KMS-11 (cell line): Measurements from ENCODE around the gene CCSAP.

ENCODE experiments used
- H2AFZ ChIP-seq: fragments of 200-600 bp; sonication (generic); 2 replicates; pipeline ENCODE4 v1.6.1; 2016; ENCODE audit warnings: antibody characterized with exemption, mixed run types, low read depth
- H3K27ac ChIP-seq: fragments of 200-600 bp; sonication (generic); 2 replicates; pipeline ENCODE4 v1.6.1; 2016; ENCODE audit warnings: mild to moderate bottlenecking, mixed run types
- H3K27me3 ChIP-seq: fragments of 200-600 bp; sonication (generic); 2 replicates; pipeline ENCODE4 v1.6.1; 2017; ENCODE audit warnings: mild to moderate bottlenecking, low read depth, mixed run types, moderate library complexity; ENCODE audit not compliant: insufficient read depth
- H3K36me3 ChIP-seq: fragments of 200-600 bp; sonication (generic); 2 replicates; pipeline ENCODE4 v1.6.1; 2017; ENCODE audit warnings: mild to moderate bottlenecking, mixed run types; ENCODE audit not compliant: insufficient read depth
- H3K4me1 ChIP-seq: fragments of 200-600 bp; sonication (generic); 2 replicates; pipeline ENCODE4 v1.6.1; 2016; ENCODE audit warnings: mild to moderate bottlenecking, low read depth, mixed run types; ENCODE audit not compliant: poor library complexity, severe bottlenecking
- H3K4me2 ChIP-seq: fragments of 200-600 bp; sonication (generic); 2 replicates; pipeline ENCODE4 v1.7.0; 2016; ENCODE audit warnings: mild to moderate bottlenecking, mixed run types
- H3K4me3 ChIP-seq: fragments of 200-600 bp; sonication (generic); IDR thresholded peaks from 2 replicates; pipeline ENCODE4 v1.6.1; 2017; ENCODE audit warnings: low read depth, low read length, mixed read lengths; ENCODE audit not compliant: insufficient read depth
- H3K79me2 ChIP-seq: fragments of 200-600 bp; sonication (generic); 2 replicates; pipeline ENCODE4 v1.6.1; 2016; ENCODE audit warnings: low read depth, mixed run types; ENCODE audit not compliant: insufficient read depth
- H3K9ac ChIP-seq: fragments of 200-600 bp; sonication (generic); 2 replicates; pipeline ENCODE4 v1.6.1; 2016; ENCODE audit warnings: mild to moderate bottlenecking, mixed run types
- H4K20me1 ChIP-seq: fragments of 200-600 bp; sonication (generic); 2 replicates; pipeline ENCODE4 v1.6.1; 2016; ENCODE audit warnings: mild to moderate bottlenecking, mixed run types; ENCODE audit not compliant: insufficient read depth
- CTCF ChIP-seq: fragments of 200-600 bp; sonication (generic); conservative IDR thresholded peaks from 2 replicates; pipeline ENCODE4 v1.6.1; 2017; ENCODE audit warnings: low read depth, mild to moderate bottlenecking, antibody characterized with exemption, low read length, moderate library complexity, mixed read lengths

The CCSAP gene

DNA sequence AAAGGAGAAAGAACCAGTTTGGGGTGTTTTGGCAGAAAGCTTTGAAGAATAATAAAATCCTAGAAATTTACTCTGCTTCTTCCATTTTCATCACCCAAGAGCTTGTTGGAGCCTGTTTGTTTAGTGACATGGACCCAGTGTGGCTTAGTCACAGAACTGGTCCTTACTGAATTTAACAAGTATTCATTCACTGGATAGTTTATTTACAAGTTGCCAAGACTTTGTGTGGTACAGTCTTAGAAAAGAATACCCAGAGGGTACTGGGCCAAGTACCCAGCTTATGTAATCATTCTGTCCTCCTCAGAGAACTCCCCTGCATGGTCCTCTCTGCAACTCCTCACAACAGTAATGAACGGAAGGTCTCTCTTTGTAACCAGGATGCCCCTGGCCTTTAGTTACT, 55.6 kb downstream of the CCSAP start:
- Histone ChIP-seq H3K4me2 (no peak overlapping the region), H3K36me3 (no peaks in the 10 kb centered on the region), H3K4me3 (no peak overlapping the region), H3K27me3 (no peaks in the 10 kb centered on the region), H3K4me1 (peaks cover 10% of the 10 kb centered on the region), H3K9ac (no peak overlapping the region), H2AFZ (no peak overlapping the region), H3K79me2 (peaks cover 26% of the 10 kb centered on the region), H4K20me1 (no peaks in the 10 kb centered on the region; the same call in 1 of the 2 replicates), H3K27ac (no peak overlapping the region)
- TF ChIP-seq CTCF, result no peak

DNA sequence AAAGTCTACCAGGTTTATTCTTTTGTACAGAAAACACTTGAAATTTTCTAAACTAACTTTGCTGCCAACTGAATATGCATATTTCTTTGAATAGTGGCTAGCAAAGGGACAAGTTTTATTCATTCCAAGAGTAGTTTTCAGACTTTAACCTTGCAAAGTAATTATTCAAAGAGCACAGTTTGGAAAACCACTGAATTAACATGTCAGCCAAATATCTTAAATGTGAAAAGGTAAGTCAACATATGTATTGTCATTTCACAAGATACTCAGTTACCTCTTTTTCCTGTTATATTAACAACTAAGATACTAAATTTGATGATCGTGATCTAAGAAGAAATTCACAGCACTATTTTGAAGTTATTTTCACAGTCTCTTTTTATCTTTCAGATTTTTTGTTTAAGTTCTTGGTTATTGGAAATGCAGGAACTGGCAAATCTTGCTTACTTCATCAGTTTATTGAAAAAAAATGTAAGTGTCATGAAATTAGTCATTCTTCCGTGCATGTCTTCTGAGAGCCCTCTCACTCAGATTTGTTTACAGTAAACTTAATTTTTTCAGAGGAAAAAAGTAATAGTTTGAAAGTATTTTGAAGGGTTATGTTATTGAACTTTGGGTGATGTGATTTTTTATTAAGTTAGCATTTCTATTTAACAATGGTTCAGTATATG, 56.6 kb downstream of the CCSAP start:
- Histone ChIP-seq H4K20me1 (no peaks in the 10 kb centered on the region; the same call in 1 of the 2 replicates), H3K4me1 (peaks cover 10% of the 10 kb centered on the region), H3K9ac (no peak overlapping the region), H3K27me3 (no peaks in the 10 kb centered on the region), H2AFZ (no peak overlapping the region), H3K4me2 (no peak overlapping the region), H3K79me2 (peaks cover 31% of the 10 kb centered on the region), H3K36me3 (no peaks in the 10 kb centered on the region), H3K27ac (no peak overlapping the region), H3K4me3 (no peak overlapping the region)
- TF ChIP-seq CTCF, result no peak

- no peak overlapping the region for H3K27ac ChIP-seq
- no peak overlapping the region for H3K4me3 ChIP-seq
- H3K27me3 ChIP-seq, result no peaks in the 10 kb centered on the region
- H3K4me1 ChIP-seq, result peaks cover 10% of the 10 kb centered on the region
- TF ChIP-seq CTCF, result no peak
- H3K36me3 ChIP-seq, result no peaks in the 10 kb centered on the region
- peaks cover 36% of the 10 kb centered on the region for H3K79me2 ChIP-seq
- H3K4me2 ChIP-seq, result no peak overlapping the region
- no peaks in the 10 kb centered on the region; the same call in 1 of the 2 replicates for H4K20me1 ChIP-seq
- no peak overlapping the region for H3K9ac ChIP-seq
- no peak overlapping the region for H2AFZ ChIP-seq
These were observed 57.4 kb downstream of the CCSAP start for GRCh38 chr1:229285440-229285839.

GRCh38 chr1:229284887-229285286, 58.0 kb downstream of the CCSAP start:
- H2AFZ ChIP-seq, result no peak overlapping the region
- no peak for TF ChIP-seq CTCF
- H3K36me3 ChIP-seq, result no peaks in the 10 kb centered on the region
- no peak overlapping the region for H3K4me2 ChIP-seq
- no peak overlapping the region for H3K9ac ChIP-seq
- H3K4me3 ChIP-seq, result no peak overlapping the region
- H4K20me1 ChIP-seq, result no peaks in the 10 kb centered on the region; the same call in 1 of the 2 replicates
- peaks cover 36% of the 10 kb centered on the region for H3K79me2 ChIP-seq
- peaks cover 10% of the 10 kb centered on the region for H3K4me1 ChIP-seq
- H3K27me3 ChIP-seq, result no peaks in the 10 kb centered on the region
- no peak overlapping the region for H3K27ac ChIP-seq
